ENCODE data around the gene BIRC6. TPM values are rescaled to one million over a fixed set of nuclear protein-coding genes. Genes with fewer than 3 reads are reported as not detected.

BIRC6 gene
- total RNA-seq, 2 donors from 2014 or later, result 95.9 to 108 TPM

GRCh38 chr2:32417659-32418058 is 60.8 kb downstream of the BIRC6 start:
- H3K36me3 Mint-ChIP-seq, result peaks cover 0 to 48% of the 10 kb centered on the region in 2 donors
- H3K27ac Mint-ChIP-seq, result no peak overlapping the region
- H3K9me3 Mint-ChIP-seq, result no peaks in the 10 kb centered on the region
- no peak for ATAC-seq
- no peak for DNase-seq (ENCODE audit: low spot score in 2 of 2)

DNA sequence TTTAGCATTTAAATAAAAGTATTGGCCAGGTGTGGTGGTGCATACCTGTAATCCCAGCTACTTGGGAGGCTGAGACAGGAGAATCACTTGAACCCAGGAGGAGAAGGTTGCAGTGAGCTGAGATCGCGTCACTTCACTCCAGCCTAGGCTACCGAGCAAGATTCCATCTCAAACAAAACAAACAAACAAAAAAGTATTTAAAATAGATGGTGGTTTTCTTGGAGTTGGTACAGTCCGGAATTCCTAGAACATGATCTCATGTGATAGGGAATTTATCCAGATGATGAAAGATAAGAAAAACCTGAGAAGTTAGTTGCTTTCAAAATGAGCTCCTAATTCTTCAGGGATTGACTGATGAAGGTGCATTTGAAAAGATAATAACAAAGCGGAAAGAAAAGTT is 62.0 kb downstream of the BIRC6 start:
- no peak for DNase-seq (ENCODE audit: low spot score in 2 of 2)
- no peak overlapping the region for H3K27ac Mint-ChIP-seq
- no peaks in the 10 kb centered on the region for H3K9me3 Mint-ChIP-seq
- no peak for ATAC-seq
- H3K36me3 Mint-ChIP-seq, result peaks cover 0 to 50% of the 10 kb centered on the region in 2 donors

- Mint-ChIP-seq H3K36me3 (peaks cover 0 to 36% of the 10 kb centered on the region in 2 donors), H3K9me3 (no peaks in the 10 kb centered on the region), H3K27ac (peak overlapping the region in 1 of 2 donors; percentile 6)
- ATAC-seq (no peak), DNase-seq (ENCODE audit: low spot score in 2 of 2) (no peak)
These were observed 65.3 kb downstream of the BIRC6 start for GRCh38 chr2:32422133-32422532.

DNA sequence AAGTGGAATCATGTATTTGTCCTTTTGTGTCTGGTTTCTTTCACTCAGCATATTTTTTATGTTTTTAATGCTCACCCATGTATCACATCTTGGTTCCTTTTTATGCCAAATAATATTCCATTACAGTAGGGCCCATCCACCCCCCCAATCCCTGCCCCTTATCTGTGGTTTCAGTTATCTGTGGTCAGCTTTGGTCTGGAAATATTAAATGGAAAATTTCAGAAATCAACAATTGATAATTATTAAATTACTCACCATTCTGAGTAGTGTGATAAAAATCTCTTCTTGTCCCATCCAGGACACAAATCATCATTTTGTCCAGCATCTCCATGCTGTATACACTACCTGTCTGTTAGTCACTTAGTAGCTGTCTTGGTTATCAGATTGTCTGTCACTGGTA is 66.7 kb downstream of the BIRC6 start:
- no peak overlapping the region for H3K27ac Mint-ChIP-seq
- no peaks in the 10 kb centered on the region for H3K9me3 Mint-ChIP-seq
- ATAC-seq (no peak), DNase-seq (ENCODE audit: low spot score in 2 of 2) (no peak)
- peaks cover 0 to 32% of the 10 kb centered on the region in 2 donors for H3K36me3 Mint-ChIP-seq

DNA sequence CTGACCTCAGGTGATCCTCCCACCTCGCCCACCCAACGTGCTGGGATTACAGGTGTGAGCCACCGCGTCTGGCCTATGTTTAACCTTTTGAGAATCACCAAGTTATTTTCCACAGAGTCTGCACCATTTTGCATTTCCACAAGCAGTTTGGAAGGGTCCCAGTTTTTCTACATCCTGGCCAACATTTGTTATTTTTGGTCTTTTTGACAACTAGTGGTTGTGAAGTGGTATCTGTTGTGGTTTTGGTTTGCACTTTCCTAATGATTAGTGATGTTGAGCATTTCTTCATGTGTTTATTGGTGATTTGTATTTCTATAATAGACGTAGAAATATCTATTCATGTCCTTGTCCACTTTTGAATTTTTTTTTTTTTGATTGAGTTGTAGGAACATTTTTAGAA is 67.9 kb downstream of the BIRC6 start:
- DNase-seq (ENCODE audit: low spot score in 2 of 2) (no peak), ATAC-seq (no peak)
- peaks cover 0 to 30% of the 10 kb centered on the region in 2 donors for H3K36me3 Mint-ChIP-seq
- H3K9me3 Mint-ChIP-seq, result no peaks in the 10 kb centered on the region
- H3K27ac Mint-ChIP-seq, result no peak overlapping the region

DNA sequence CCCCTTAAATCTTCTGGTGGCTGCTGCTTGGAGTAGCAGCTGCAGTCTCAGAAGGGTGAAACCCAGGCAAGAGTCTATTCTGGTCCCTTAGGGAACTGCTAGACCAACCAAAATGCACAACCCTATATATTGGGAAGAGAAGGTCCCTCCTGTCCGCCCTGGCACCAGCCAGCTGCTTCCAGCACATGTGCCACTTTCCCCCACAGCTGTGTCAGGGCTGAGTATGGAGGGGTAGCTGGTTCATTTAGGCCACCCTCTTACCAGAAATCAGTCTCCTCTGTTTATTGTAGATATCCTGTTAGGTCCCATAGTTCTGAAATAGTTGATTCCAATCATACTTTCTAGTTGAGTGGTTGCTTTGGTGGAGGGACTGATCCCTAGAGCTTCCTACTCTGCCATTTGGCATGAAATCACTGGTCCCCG is 68.9 kb downstream of the BIRC6 start:
- H3K27ac Mint-ChIP-seq, result peak overlapping the region in 1 of 2 donors; percentile 74
- DNase-seq (ENCODE audit: low spot score in 2 of 2), result no peak
- H3K36me3 Mint-ChIP-seq, result peaks cover 0 to 26% of the 10 kb centered on the region in 2 donors
- no peaks in the 10 kb centered on the region for H3K9me3 Mint-ChIP-seq
- ATAC-seq, result no peak

- no peak for ATAC-seq
- H3K36me3 Mint-ChIP-seq, result peaks cover 0 to 17% of the 10 kb centered on the region in 2 donors
These were observed 71.1 kb downstream of the BIRC6 start for GRCh38 chr2:32427672-32428610.

GRCh38 chr2:32430804-32431203 is 74.0 kb downstream of the BIRC6 start:
- no peak for ATAC-seq
- DNase-seq (ENCODE audit: low spot score in 2 of 2), result no peak
- no peak overlapping the region for H3K27ac Mint-ChIP-seq
- peaks cover 0 to 8% of the 10 kb centered on the region in 2 donors for H3K36me3 Mint-ChIP-seq
- H3K9me3 Mint-ChIP-seq, result no peaks in the 10 kb centered on the region

More at GRCh38 chr2:32427672-32428610, 71.1 kb downstream of the BIRC6 start:
- Mint-ChIP-seq H3K9me3 (no peaks in the 10 kb centered on the region), H3K27ac (peak overlapping the region in 1 of 2 donors; percentile 24)
- no peak for DNase-seq (ENCODE audit: low spot score in 2 of 2)

- ATAC-seq (no peak), DNase-seq (ENCODE audit: low spot score in 2 of 2) (no peak)
- no peaks in the 10 kb centered on the region for H3K9me3 Mint-ChIP-seq
- H3K27ac Mint-ChIP-seq, result no peak overlapping the region
- H3K36me3 Mint-ChIP-seq, result peaks cover 6 to 7% of the 10 kb centered on the region in 2 donors
These were observed 79.3 kb downstream of the BIRC6 start for GRCh38 chr2:32436150-32436549.

DNA sequence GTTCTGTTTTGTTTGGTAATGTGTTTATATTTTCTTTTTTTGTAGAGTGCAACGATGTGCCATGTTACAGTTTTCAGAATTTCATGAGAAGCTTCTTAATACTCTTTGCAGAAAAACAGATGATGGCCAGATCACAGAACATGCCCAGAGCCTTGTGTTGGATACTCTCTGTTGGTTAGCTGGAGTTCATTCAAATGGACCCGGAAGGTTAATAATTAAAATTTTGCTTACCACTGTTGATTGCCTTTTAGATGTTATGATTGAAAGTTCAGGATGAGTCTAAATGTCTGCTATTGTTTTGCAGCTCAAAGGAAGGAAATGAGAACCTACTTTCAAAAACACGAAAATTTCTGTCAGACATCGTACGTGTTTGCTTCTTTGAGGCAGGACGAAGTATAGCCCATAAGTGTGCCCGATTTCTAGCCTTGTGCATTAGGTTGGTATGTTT is 85.2 kb downstream of the BIRC6 start:
- Mint-ChIP-seq H3K36me3 (peaks cover 4 to 14% of the 10 kb centered on the region in 2 donors), H3K27ac (no peak overlapping the region), H3K9me3 (no peaks in the 10 kb centered on the region)
- DNase-seq (ENCODE audit: low spot score in 2 of 2), result no peak
- no peak for ATAC-seq

DNA sequence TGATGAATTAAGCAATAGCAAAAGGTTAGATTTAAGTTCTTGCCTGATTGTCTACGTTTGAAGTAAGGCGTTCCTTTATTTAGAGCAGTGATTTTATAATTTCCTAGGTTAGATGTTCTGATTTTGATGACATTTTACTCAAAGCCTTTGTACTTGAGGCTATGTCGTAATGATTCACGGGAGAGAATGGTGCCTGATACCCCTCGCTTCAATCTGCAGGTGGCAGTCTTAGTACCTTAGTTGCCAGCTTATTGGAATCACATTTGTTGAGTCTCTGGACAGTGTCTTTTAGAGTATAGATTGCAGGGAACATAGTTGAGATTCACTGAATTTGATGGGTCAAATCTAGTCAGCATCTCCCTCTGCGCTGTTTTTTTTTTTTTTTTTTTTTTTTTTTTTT is 89.5 kb downstream of the BIRC6 start:
- H3K36me3 Mint-ChIP-seq, result peaks cover 9% of the 10 kb centered on the region in 2 donors
- H3K9me3 Mint-ChIP-seq, result no peaks in the 10 kb centered on the region
- DNase-seq (ENCODE audit: low spot score in 2 of 2), result no peak
- no peak for ATAC-seq
- H3K27ac Mint-ChIP-seq, result no peak overlapping the region

- peaks cover 10 to 21% of the 10 kb centered on the region in 2 donors for H3K36me3 Mint-ChIP-seq
- H3K9me3 Mint-ChIP-seq, result no peaks in the 10 kb centered on the region
- peak in 1 of 2 donors; percentile 61 for ATAC-seq
- H3K27ac Mint-ChIP-seq, result no peak overlapping the region
- DNase-seq (ENCODE audit: low spot score in 2 of 2), result no peak
These were observed 94.0 kb downstream of the BIRC6 start for GRCh38 chr2:32450851-32451250.

GRCh38 chr2:32452338-32453064 is 95.7 kb downstream of the BIRC6 start:
- Mint-ChIP-seq H3K9me3 (no peaks in the 10 kb centered on the region), H3K36me3 (peaks cover 5 to 16% of the 10 kb centered on the region in 2 donors), H3K27ac (no peak overlapping the region)
- ATAC-seq (no peak), DNase-seq (ENCODE audit: low spot score in 2 of 2) (no peak)

- H3K36me3 Mint-ChIP-seq, result peaks cover 5 to 16% of the 10 kb centered on the region in 2 donors
These were observed 96.6 kb downstream of the BIRC6 start for GRCh38 chr2:32453242-32454062.

DNA sequence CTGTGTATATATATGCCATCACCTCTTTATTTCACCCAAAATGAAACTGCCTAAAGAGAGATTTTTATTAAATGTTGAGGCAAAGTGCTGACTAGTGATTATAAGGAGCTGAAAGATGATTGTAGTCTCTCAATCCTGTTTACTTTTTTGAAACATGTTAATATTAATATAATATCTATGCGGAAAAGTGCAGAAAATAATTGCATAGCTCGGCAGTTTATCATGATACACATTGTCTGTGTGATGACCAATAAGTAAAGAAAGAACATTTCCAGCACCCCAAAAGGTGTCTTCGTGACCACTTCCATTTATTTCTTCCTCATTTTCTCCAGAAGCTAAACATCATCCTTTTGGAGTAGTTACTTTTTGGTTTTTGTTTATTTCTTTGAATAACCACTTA is 99.0 kb downstream of the BIRC6 start:
- no peaks in the 10 kb centered on the region for H3K9me3 Mint-ChIP-seq
- no peak for DNase-seq (ENCODE audit: low spot score in 2 of 2)
- H3K36me3 Mint-ChIP-seq, result peaks cover 5 to 12% of the 10 kb centered on the region in 2 donors
- no peak overlapping the region for H3K27ac Mint-ChIP-seq
- ATAC-seq, result no peak

More at GRCh38 chr2:32453242-32454062, 96.6 kb downstream of the BIRC6 start:
- ATAC-seq (no peak), DNase-seq (ENCODE audit: low spot score in 2 of 2) (no peak)
- Mint-ChIP-seq H3K9me3 (no peaks in the 10 kb centered on the region), H3K27ac (no peak overlapping the region)

- Mint-ChIP-seq H3K27ac (no peak overlapping the region), H3K9me3 (no peaks in the 10 kb centered on the region), H3K36me3 (peaks cover 5 to 10% of the 10 kb centered on the region in 2 donors)
- ATAC-seq (no peak), DNase-seq (ENCODE audit: low spot score in 2 of 2) (no peak)
These were observed 100.0 kb downstream of the BIRC6 start for GRCh38 chr2:32456808-32457207.
